Activated T-helper 1 cell treated with Interleukin-2 at 50 U/mL for 16 hours (primary cell): ENCODE data around the gene CNRIP1.
"Not testable (repeated sequence)": the region's sequence is repeated elsewhere in the genome, so short reads cannot be mapped to it uniquely, and the experiment has no call there.

Source experiments
- DNase-seq: peaks from one replicate; pipeline ENCODE4 v3.0.0-alpha.2; 2020; ENCODE audit warnings: low read depth

Gene CNRIP1, protein sequence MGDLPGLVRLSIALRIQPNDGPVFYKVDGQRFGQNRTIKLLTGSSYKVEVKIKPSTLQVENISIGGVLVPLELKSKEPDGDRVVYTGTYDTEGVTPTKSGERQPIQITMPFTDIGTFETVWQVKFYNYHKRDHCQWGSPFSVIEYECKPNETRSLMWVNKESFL

DNA sequence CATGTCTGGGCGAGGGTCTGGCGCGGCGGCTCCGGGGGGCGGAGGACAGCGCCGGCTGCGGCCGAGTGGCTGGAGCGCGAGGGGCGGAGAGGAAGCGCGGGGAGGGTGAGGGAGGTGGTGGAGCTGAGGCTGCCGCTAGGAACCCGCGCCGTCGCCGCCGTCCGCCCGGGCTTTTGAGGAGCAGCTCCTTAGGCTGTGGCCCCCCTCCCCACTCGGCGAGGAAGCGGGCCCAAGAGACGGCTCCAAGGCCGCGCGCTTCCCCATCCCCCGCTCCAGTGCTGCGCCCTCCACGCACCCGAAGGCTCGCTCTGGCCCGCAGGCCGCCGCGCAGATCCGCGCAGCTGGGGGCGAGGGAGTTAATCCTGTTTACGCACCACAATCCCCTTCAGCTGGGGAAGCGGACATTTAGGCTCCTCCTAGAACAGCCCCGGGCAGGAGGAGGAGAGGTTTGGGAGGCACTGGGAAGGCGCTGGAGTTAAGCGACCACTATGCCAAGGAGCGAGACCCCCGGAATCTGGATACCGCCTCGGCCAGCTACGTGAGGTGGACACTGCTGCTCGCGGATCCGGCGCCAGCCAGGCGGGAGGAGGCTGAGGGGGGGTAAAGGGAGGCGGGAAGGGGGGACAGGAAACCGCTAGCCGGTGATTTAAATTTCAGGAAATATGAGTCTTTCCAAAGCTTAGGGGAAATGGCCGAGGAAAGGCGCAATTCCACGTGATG is at the start of gene CNRIP1:
TSS of gene CNRIP1 (minus strand) at position 552 of the 720 bp plus-strand sequence. CDS start at position 3, 549 bp downstream.
- no peak for DNase-seq

DNA sequence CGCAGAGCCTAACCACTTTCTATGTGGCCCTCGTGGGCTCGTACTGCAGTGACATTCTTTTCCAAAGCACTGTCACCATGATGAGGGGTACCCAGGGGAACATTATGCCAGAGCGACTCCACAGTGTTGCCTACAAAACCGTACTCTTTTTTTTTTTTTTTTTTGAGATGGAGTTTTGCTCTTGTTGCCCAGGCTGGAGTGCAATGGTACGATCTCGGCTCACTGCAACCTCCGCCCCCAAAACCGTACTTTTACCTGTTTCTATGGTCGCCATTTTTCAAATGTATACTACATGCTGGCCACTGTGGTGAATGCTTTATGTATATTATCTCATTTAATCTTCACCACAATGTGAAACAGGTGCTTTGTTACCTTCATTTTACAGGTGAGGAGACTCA is 49.6 kb upstream of the CNRIP1 start:
- no peak for DNase-seq

DNA sequence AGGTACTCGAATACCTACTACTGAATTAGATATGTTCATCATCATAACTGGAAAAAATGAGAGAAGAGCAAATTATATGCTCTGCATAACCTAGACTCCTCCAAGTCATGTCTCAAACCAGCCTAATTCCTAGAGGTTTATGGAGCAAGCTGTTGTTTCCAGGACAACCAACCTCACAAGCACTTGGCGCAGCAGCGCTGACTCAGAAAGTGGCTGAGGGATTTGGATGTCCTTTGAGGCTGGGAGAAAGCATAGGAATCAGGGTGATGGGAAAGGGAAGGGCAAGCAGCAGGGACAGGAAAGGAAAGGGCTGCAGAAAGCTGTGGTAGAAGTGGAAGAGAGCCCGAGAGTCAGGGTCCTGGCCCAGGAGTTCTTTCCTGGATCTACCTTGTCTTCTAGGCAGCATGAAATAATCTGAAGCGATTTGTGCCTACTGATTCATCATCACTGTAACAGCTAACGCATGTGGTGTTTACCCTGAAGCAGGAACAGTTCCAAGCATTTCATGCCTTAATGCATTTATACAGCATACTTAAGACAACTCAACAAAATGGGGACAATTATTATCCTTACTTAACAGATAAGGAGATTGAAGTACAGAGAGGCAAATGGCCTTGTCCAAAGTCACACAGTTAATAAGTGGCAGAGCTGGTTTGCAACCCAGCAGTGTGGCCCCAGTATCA is 49.0 kb upstream of the CNRIP1 start:
- DNase-seq, result no peak

DNA sequence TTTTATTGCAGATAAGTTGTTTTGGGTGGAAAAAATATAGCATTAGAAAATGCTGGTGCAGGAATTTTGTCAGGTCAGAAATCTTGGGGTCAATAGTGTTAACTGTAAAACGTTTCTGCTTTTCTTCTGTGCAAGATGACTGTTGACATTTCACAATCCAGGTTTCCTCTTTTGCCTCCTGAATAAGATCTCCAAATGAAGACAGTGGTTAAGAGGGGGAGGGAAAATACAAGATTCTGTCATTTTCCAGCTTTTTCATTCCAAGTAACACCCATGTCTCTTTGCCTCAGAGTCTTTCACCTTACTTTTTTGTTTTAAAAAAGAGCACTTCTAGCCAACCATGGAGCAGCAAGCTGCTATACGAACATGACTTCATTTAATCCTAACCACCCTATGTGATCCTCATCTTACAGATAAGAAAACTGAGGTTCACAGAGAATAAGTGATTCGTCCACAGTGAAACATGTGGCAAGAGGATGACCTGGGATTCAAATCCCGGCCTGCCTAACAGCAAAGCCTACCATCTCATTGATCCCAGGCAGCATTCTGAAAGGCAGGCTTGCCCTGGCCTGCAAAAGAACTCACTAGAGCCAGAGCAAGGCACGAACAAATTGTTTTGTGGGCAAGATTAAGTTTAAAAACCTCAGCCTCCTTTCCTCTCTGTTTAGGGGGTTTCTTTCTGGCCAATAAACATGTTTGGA is 48.4 kb upstream of the CNRIP1 start:
- DNase-seq, result no peak

DNA sequence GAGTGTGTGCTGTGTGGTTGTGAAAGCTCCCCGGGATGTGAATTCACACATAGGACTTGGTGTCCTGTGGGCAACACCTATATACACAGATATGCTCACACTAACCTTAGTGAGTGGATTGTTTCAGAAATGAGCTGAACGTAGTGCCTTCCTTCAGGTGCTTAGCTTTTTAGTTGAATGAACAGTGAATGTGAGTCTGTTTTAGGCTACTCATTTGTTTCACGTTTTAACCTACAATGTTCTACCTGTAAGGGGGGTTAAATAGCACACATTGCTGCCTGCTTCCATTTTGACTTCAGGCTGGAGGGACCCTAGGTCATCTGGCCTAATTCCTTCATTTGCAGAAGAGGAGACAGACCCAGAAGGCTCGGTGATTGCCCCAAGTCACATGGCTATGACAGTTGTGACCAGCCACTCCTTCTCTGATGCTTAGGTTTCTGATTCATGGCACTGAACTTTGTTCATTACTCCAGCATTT is 46.4 kb upstream of the CNRIP1 start:
- DNase-seq, result no peak

DNA sequence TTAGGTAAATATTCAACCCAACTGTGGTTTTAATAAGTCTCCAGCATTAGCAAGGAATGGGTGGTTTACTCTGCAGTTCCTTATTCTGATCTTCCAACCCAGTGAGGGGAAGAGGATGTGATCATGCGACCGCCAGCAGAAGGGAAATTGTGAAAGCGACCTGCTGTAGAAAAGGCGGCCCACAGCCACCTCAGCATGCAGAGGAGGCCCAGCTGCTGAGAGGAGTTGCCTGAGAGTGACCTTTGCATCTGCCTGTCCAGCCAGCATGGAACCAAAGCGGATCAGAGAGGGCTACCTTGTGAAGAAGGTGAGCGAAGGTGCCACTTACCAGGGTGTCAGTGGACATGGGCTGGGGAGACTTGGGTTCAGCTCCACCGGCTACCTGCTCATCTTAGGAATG is 45.3 kb upstream of the CNRIP1 start, which contains the start of gene PLEK:
TSS of gene PLEK (plus strand) at position 196 of the 400 bp plus-strand sequence. CDS start at position 266, 70 bp downstream.
- DNase-seq, result no peak

DNA sequence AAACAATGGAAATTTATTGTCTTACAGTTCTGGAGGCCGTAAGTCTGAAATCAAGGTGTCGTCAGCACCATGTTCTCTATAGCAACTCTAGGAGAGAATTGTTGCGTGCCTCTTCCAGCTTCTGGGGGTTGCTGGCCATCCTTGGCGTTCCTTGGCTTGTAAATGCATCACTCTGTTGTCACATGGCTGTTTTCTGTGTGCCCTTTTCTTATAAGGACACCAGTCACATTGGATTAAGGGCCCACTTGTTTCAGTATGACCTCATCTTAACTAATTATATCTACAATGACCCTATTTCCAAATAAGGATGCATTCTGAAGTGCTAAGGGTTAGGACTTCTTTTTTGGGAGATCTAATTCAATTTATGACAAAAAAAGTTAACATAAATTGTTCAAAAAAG is 44.0 kb upstream of the CNRIP1 start:
- no peak for DNase-seq

DNA sequence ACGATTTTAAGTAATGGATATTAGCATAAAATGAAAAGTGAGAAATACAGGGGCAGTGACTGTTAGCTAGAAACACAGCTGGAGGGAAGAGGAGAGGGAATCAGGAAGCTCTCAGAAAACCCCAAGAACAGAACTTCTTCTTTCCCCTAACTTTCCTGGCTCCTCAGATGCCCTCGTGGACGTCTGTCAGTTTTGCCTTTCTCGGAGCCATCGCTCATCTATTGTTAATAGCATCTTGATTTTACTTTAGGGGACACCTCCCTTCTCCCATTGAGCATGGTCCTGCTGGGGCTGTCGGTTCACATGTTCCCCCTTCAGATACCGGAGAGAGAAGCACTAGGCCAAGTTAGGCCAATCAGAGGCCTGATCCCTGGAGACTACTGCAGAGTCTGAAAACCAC is 43.0 kb upstream of the CNRIP1 start:
- no peak for DNase-seq

DNA sequence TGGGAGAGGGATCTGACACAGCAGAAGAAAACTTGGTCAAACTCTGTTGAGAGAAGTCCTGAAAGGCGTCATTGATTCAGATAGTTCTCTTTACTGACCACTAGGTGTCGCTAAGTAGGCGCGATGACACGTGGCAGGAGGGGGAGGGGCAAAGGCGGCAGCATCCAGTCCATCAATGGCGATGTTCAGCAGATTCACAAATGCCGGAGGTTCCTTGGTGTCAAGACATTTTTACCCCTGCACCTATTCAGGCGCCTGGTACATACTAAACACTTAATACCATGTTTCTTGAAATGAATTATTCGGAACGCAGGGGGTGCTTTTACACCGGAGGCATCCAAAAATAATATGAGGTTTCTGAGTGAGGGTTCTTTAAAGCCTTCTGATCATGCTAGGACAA is 42.3 kb upstream of the CNRIP1 start:
- peak; percentile 58 for DNase-seq

DNA sequence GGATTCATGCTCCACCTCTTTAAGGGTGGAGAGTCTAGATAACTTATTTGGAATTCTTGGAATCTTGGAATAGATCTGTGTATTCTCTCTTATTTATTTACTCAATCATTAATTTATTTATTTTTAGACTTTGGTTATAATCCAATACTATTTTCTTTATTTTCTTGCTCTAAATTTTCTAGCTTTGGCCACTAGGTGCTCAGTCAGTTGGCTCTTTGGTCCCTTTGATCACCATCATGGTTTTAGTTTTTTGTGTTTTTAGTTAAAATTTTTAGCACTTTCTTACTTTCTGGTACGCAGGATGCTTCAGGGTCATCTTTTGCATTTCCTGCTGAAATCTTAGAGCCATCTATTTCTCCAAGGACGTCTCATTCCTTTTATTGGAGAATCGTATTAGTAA is 40.1 kb upstream of the CNRIP1 start:
- DNase-seq, result no peak

DNA sequence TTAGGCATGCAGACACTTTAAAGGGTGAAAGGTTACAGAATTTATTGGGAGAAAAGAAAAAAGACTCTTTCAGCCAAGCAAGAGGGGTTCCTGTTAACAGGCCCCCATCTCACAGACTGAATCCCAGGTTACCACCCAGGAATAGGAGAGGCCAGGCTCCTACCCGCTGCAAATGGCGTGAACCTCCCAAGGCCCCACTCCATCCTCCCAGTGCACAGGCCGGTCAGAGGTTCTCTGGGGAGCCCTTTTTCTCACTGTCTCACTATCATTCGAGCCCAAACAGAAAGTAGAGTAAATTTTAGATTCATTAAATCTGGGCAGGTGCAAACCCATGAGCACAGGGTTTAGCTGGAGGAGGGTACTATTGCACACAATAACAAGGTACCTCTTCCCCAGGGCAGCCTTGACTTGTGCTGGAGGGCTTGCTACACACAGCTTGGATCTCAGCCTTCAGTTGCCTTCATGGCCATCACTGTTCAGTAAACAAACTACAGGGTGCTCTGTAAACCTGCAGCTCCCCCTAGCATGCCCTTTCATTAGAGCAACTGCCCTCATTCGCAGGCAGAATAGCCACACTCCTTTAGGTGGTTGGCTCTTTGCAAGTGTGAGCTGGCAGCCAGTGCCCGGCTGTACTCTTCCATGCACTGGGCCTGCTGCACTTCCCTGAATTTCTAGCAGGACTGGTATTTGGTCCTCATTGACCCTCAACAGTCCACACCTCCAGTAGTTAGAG is 38.0 kb upstream of the CNRIP1 start:
- DNase-seq, result no peak

DNA sequence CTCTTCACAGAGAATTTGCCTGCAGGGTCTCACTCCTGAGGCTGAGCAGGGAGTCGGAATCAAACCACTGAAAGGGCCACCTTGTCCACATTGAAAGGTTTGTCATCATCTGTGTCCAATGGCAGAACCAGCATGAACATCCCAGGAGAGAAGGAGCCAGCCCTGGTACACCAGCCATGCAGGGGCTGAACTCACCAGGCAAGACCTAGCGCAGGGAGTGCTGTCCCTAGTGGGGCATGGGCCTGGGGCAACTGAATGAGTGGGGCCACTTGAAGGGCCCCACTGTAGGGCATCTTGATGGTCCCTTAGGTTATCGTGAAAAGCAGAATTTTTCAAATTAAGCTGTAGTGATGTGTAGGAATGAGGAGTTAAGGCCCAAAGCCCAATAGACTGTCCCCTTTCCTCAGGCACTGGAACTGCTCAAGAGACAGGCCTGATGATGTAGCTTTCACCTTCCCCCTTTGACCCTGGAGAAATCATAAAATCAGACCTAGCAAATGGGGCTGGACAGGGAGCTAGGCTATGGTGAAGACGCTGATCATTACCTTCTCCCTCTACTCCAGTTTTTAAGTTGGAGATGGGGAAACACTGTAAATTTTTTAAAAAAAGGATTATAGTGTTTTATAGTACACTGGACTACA is 37.0 kb upstream of the CNRIP1 start:
- DNase-seq, result no peak

DNA sequence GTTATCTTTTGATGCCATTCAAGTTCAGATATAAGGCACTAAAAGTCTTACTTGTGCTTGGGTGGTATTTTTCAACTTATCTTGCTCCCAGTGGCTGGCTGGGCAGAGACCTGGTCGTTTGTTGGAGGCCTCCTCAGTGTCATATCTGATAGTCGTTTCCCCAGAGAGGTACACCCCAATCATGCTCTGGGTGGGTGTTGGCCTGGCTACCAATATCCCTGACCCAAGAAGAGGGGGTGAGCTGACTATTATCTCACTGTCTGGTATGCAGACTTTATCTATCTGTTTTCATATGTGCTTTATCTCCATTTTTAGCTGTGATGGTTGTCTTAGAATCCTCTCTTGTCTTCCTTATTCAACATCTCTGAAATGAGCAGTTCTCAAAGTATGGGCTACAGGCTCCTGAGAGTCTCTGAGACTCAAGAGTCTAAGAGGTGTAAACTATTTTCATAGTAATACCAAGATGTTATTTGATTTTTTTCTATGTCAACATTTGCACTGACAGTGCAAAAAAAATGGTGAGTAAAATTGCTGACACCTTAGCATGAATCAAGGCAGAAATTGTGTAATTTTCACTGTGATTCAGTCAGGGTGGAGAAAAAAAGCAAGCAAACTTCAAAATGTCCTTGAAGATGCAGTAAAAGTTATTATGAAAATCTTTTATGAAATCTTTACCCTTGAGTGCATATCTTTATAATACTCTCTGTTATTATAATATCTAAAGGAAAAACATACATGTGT is 33.1 kb upstream of the CNRIP1 start:
- DNase-seq, result no peak

DNA sequence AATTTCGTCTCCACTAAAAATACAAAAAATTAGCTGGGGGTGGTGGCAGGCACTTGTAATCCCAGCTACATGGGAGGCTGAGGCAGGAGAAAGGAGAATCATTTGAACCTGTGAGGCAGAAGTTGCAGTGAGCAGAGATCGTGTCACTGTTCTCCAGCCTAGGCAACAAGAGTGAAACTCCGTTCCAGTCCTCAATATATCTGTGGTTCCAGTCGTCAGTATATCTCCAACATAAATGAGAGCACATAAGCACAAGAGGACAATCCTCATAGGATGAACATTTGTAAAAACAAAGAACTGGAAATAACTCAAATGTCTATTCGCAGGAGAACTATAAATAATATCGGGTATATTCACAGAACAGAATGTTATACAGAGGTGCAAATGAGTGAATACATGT is 32.2 kb upstream of the CNRIP1 start:
- no peak for DNase-seq

DNA sequence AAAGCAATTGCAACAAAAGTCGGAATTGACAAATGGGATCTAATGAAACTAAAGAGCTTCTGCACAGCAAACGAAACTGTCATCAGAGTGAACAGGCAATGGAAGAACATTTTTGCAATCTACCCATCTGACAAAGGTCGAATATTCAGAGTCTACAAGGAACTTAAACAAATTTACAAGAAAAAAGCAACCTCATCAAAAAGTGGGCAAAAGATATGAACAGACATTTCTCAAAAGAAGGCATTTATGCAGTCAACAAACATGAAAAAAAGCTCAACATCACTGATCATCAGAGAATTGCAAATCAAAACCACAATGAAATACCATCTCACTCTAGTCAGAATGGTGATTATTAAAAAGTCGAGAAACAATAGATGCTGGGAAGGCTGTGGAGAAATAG is 29.3 kb upstream of the CNRIP1 start:
- not testable (repeated sequence) for DNase-seq

DNA sequence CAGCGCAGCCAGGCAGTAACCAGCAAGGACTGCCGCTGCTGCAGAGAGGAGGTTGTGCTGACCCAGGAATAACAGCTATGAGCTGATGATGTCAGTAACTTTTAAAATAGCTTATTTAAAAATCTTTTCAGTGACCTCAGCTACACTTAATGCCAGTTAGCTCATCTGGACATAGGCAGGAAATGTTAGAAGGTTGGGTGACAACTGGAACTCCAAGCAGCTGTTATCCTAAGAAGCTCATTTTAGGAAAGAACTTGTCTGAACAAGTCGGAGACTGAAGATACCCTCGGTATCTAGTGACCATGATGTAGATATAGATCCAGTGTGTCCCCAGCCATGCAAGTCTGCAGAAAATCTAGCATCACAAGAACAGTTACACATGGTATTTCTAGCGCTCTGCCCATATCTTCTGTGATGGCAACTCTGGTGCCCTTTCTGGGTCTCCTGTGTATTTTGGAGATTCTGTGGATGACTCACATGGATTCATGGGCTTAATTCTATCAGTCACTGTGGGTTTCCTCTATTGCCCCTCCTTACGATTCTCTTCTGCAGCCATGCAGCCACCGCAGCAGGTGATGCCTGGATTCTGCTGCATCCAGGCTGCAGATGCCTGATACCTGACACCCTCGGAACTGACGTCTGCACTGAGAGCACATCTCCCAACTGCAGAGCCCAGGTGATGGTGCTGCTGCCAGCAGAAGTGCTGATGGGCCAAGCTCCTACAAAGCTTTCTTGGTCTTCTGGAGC is 25.6 kb upstream of the CNRIP1 start:
- no peak for DNase-seq

DNA sequence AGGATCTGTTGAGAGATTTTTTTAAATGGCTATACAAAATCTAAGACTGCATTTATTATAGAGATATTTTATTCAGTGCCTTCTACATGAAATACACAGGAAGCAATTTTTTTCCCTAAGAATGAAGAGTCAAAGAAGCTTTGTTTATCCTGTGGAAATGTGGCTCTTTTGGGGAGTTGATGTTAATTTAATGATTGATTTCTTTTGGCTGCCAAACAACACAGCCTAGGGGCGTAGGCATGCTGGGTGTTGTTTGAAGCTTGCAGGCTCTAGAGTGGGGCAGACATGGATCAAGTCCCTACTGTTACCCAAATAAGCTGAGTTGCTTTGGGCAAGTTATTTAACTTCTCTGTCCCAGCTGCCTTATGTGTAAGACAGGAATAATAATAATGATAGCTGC is 24.3 kb upstream of the CNRIP1 start:
- no peak for DNase-seq

DNA sequence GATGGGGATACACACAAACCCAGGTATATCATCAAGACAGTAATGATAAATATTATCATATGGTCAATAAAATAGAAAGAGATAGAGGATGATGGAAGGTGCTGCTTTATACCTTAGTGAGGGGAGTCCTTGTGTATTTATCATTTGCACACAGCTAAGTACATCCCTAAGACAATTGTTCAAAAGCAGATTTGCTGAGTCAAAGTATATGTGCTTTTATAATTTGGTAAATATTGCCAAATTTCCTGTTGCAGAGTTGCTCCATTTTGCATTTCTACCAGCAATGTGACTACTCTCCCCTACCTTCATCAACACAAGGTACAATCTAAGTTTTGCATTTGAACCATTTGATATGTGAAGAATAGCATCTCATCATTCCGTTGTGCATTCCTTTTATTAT is 22.7 kb upstream of the CNRIP1 start:
- DNase-seq, result no peak

DNA sequence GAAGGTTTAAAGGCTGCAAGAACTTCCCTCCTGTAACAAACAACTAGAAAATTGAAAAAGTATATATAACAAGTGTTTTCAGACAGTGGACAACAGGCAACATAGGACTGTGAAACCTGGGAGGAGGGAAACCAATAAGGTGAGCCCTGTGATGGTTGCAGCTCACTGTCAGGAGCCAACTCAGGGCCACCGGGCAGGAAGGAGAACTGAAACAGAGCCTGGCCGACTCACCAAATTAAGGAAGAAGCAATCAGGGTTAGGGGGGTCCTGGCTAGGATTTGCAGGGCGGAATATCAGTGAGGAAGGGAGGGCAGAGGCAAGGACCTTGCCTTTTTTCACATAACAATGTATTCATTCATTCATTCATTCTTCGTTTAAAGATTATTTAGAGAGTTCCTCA is 21.8 kb upstream of the CNRIP1 start:
- no peak for DNase-seq

DNA sequence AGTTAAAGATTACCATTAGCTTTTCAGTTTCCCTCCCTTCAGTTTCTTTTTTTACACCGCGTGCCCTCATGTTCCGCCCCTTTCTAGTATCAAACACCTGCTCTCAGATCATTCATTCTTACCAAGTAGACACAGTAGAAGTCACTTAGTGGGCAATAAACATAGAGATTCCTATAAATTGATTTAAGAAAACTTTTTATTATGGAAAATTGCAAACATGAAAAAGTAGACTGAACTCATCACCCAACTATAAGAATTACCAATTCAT is 21.2 kb upstream of the CNRIP1 start:
- DNase-seq, result no peak
